GM21367 (cell line): ENCODE data around the gene ZNF212.
"Not testable (repeated sequence)": the region's sequence is repeated elsewhere in the genome, so short reads cannot be mapped to it uniquely, and the experiment has no call there.

ENCODE experiments used
- ATAC-seq: cut with Tn5 transposase; IDR thresholded peaks from one replicate; pipeline ENCODE4 v1.9.1; 2021; ENCODE audit not compliant: unreplicated experiment

The ZNF212 gene

GRCh38 chr7:149251518-149251917 is 12.1 kb downstream of the ZNF212 start:
- ATAC-seq, result not testable (repeated sequence)

- no peak for ATAC-seq
Observed at GRCh38 chr7:149252378-149252777, 12.9 kb downstream of the ZNF212 start.

DNA sequence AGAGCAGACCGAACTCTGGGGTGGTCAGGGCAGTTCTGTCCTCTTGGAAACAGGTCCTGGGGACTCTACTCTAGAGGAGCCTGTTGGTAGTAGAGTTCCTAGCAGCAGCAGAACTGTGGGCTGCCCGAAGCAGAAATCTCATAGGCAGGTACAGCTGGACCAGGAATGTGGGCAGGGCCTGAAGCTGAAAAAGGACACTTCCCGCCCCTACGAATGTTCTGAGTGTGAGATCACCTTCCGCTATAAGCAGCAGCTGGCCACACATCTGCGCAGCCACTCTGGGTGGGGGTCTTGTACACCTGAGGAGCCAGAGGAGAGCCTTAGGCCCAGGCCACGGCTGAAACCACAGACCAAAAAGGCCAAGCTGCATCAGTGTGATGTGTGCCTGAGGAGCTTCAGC is 14.2 kb downstream of the ZNF212 start:
- ATAC-seq, result no peak

- no peak for ATAC-seq
Observed at GRCh38 chr7:149254181-149254858, 14.9 kb downstream of the ZNF212 start.

GRCh38 chr7:149255174-149255573 is 15.7 kb downstream of the ZNF212 start:
- ATAC-seq, result no peak

DNA sequence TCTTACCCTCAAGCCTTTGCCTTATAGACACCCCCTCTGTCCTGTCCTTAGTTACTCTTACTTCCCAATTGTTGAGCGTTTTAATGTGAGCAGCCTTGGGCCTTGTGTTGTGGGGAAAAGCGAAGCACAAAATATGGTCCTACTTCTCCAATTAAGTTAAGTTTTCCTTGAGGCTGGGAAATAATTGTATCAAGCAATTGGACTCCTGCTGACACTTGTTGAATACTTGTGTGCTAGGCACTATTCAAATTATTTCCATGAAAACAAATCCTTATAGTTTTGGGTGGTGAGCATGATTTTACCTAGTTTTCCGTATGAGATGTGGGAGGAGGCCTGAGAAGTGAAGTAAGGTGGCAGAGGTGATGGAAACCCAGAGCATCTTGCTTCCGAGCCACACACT is 17.1 kb downstream of the ZNF212 start:
- ATAC-seq, result no peak

DNA sequence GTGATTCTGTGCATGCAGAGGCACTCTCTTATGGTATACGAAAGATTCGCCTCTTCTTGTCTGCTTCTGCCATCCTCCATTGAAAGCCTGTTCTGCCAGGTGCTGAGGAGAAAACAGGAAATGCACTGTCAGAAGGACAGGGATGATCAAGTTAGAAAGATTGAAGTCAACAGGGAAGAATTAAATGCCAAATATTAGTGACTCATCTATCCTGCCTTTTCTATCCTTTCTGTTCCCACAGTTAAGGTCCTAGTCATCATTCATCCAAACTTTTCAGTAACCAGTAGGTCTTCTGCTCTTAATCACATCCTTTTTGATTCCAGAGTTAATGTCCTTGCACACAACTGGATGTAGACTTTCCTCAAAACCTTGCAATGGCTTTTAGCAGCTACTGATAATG is 17.7 kb downstream of the ZNF212 start:
- no peak for ATAC-seq

GRCh38 chr7:149261316-149261828 is 21.9 kb downstream of the ZNF212 start:
- ATAC-seq, result no peak

GRCh38 chr7:149261829-149262617 is 22.6 kb downstream of the ZNF212 start, which contains the start of gene ZNF783:
Gene ZNF783 (plus strand): TSS chr7:149262196. CDS start chr7:149262334, 138 bp downstream.
- peak; percentile 81 for ATAC-seq

GRCh38 chr7:149266451-149266850 is 27.0 kb downstream of the ZNF212 start:
- ATAC-seq, result no peak

- ATAC-seq, result no peak
Observed at GRCh38 chr7:149267733-149268132, 28.3 kb downstream of the ZNF212 start.

GRCh38 chr7:149274424-149274823 is 35.0 kb downstream of the ZNF212 start:
- not testable (repeated sequence) for ATAC-seq

- ATAC-seq, result no peak
Observed at GRCh38 chr7:149277871-149278270, 38.4 kb downstream of the ZNF212 start.

DNA sequence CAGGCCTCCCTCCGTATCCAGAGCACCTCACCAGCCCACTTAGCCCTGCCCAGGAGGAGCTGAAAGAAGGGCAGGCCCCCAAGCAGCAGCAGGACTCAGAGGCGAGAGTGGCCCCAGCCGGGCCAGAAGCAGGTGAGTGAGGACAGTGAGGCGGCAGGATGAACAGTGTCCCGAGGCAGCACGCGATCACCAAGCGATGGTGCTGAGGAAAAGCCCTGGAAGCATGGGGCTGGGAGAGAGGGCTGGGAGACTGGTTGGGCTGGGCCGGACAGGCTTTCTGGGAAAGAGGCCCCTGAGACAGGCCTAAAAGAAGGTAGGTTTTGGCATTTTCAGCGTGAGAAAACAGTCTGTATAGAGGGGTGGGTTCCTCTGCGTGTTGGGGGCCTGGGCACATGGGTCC is 38.9 kb downstream of the ZNF212 start:
- ATAC-seq, result no peak

DNA sequence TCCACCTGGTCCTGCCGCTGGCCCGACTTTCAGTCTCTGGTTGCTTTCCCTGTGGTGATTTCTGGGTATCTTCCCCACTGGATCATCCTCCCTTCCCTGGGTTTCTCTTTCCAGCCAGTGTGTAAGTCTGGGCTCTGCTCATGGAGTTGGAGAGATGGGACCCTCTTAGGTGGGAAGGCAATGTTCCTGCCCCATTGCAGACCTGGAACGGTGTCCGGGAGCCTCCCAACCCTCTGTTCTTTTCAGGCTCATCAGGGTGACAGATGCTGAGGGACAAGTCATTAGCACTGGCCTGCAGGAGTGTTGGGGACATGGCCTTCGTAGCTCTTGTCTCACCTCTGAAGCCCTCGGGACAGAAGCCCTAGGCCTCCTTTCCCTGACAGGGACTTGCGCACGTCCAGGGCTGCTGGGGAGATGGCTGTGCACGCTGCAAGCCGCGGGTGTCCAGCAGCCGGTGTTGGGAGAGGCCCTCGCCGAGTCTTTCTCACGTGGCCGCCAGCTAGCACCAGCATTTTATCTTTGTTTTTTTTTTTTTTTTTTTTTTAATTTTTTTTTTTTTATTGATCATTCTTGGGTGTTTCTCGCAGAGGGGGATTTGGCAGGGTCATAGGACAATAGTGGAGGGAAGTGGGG is 39.8 kb downstream of the ZNF212 start:
- no peak for ATAC-seq

GRCh38 chr7:149280151-149280550 is 40.7 kb downstream of the ZNF212 start:
- ATAC-seq, result no peak

- ATAC-seq, result no peak
Observed at GRCh38 chr7:149280661-149281507, 41.4 kb downstream of the ZNF212 start.

DNA sequence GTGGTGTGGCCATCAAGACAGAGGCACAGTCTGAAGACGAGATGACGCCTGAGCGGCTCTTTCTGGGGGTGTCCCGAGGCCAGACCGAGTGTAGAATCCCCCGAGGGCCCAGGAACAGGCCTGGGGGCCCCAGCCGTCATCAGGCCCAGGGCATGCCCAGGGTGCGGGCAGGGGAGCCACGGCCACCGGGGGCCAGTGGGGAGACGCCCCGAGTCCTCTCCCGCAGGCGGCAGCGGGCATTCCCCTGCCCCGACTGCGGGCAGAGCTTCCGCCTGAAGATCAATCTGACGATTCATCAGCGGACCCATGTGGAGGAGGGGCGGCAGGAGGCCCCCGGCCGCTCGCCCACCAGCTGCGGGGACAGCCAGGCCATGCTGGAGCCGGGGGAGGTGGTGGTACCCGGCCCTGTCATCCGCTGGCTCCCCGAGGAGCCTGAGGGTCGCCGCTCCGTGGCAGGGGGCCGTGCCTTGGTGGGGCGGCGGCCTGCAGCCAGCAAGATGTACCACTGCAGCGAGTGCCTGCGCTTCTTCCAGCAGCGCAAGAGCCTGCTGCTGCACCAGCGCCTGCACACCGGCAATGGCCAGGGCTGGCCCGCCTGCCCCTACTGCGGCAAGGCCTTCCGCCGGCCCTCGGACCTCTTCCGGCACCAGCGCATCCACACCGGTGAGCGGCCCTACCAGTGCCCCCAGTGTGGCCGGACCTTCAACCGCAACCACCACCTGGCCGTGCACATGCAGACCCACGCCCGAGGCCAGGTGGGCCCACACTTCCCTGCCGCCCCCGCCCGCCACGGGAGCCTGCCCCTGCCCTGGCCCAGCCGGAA is 42.3 kb downstream of the ZNF212 start:
- no peak for ATAC-seq

GRCh38 chr7:149282331-149282655 is 42.8 kb downstream of the ZNF212 start:
- no peak for ATAC-seq

GRCh38 chr7:149283321-149283720 is 43.9 kb downstream of the ZNF212 start:
- ATAC-seq, result no peak
